B cell (primary cell): ENCODE measurements around the gene ZMYND19. TPM values are rescaled to one million over a fixed set of nuclear protein-coding genes. Genes with fewer than 3 reads are reported as not detected.

ENCODE experiments used
- ATAC-seq: fragments of 200-7000 bp; cut with Tn5 transposase; one replicate; pipeline ENCODE4 v1.10.0; 2021; ENCODE audit warnings: low read depth, mild to moderate bottlenecking, moderate number of reproducible peaks, moderate library complexity
- CTCF ChIA-PET: fragments of 350-600 bp; sonication (Branson Sonifier 250); formaldehyde crosslinking; loops from one replicate; lab custom pipeline; 2021; ENCODE audit warnings: antibody characterized with exemption, inconsistent platforms; lab: Charles Lee
- POLR2A ChIA-PET: fragments of 350-600 bp; sonication (Branson Sonifier 250); formaldehyde crosslinking; loops from one replicate; lab custom pipeline; 2021; ENCODE audit warnings: antibody characterized with exemption; lab: Charles Lee
- DNase-seq: peaks from one replicate; pipeline ENCODE4 v3.0.0; 2013
- H2AFZ ChIP-seq: 2 replicates; pipeline ENCODE4 v1.6.1; 2012; ENCODE audit warnings: mild to moderate bottlenecking, low read depth, low read length; ENCODE audit not compliant: insufficient read depth, poor library complexity, severe bottlenecking
- H3K27ac ChIP-seq, 2 donors: 1 replicate in 1 of 2; 2 replicates in 1 of 2; pipeline ENCODE4 v1.5.1; 2012 to 2013; ENCODE audit warnings: low read length in 2 of 2, mild to moderate bottlenecking in 2 of 2, moderate library complexity in 1 of 2
- H3K27me3 ChIP-seq, 4 experiments: fragments of 200-600 bp in 1 of 4; sonication (generic) in 1 of 4; replicated peaks in 1 of 4; 1 replicate in 2 of 4; 2 replicates in 2 of 4; pipeline versions ENCODE4 v1.6.1 to v1.7.0; 2013 to 2016; ENCODE audit warnings: low read length in 3 of 4, mild to moderate bottlenecking in 2 of 4, mixed read lengths in 1 of 4, moderate library complexity in 1 of 4; ENCODE audit not compliant: insufficient read depth in 4 of 4, control insufficient read depth in 3 of 4; ENCODE audit errors: control extremely low read depth in 1 of 4
- H3K36me3 ChIP-seq, 2 experiments: replicated peaks in 1 of 2; 1 replicate in 1 of 2; 2 replicates in 1 of 2; pipeline versions ENCODE4 v1.6.1 to v1.7.1; 2013; ENCODE audit warnings: low read length in 1 of 2; ENCODE audit not compliant: insufficient read depth in 2 of 2, control insufficient read depth in 1 of 2; ENCODE audit errors: control extremely low read depth in 1 of 2, extremely low read depth in 1 of 2
- H3K4me1 ChIP-seq, 2 donors: fragments of 200-600 bp in 1 of 2; sonication (generic) in 1 of 2; 1 replicate in 1 of 2; 2 replicates in 1 of 2; pipeline versions ENCODE4 v1.5.1 to v1.6.1; 2013 to 2017; ENCODE audit warnings: low read length in 2 of 2; ENCODE audit not compliant: control insufficient read depth in 2 of 2, insufficient read depth in 2 of 2
- H3K4me2 ChIP-seq: replicated peaks from 2 replicates; pipeline ENCODE3; 2012; ENCODE audit warnings: mild to moderate bottlenecking, low read depth, low read length; ENCODE audit not compliant: poor library complexity, severe bottlenecking
- H3K4me3 ChIP-seq, 5 experiments: fragments of 200-600 bp in 1 of 5; sonication (generic) in 1 of 5; 1 replicate in 3 of 5; 2 replicates in 2 of 5; pipeline versions ENCODE4 v1.5.1 to v1.7.0; 2011 to 2016; ENCODE audit warnings: low read length in 4 of 5, mild to moderate bottlenecking in 4 of 5, low read depth in 2 of 5, control low read depth in 1 of 5, moderate library complexity in 1 of 5; ENCODE audit not compliant: insufficient read depth in 1 of 5; ENCODE audit errors: control extremely low read depth in 1 of 5, extremely low read depth in 1 of 5
- H3K79me2 ChIP-seq: fragments of 200-600 bp; sonication (generic); one replicate; pipeline ENCODE4 v1.6.0; 2016; ENCODE audit warnings: low read length; ENCODE audit not compliant: control insufficient read depth, insufficient read depth
- H3K9ac ChIP-seq: fragments of 200-600 bp; sonication (generic); 2 replicates; pipeline ENCODE4 v1.6.1; 2017; ENCODE audit warnings: mild to moderate bottlenecking, low read length, moderate library complexity
- H3K9me3 ChIP-seq, 3 donors: one replicate each; pipeline versions ENCODE4 v1.6.1 to v1.7.1; 2013; ENCODE audit warnings: low read length in 2 of 3; ENCODE audit not compliant: control insufficient read depth in 2 of 3, insufficient read depth in 1 of 3; ENCODE audit errors: control extremely low read depth in 1 of 3
- H4K20me1 ChIP-seq: 2 replicates; pipeline ENCODE4 v1.6.0; 2012; ENCODE audit warnings: mild to moderate bottlenecking, low read length; ENCODE audit not compliant: insufficient read depth, control insufficient read depth, poor library complexity, severe bottlenecking
- H3K27ac Mint-ChIP-seq: one replicate; pipeline ENCODE4 v1.8.0; 2021; ENCODE audit warnings: mixed read lengths
- H3K27me3 Mint-ChIP-seq: one replicate; pipeline ENCODE4 v1.8.0; 2021; ENCODE audit warnings: mixed read lengths
- H3K4me1 Mint-ChIP-seq: one replicate; pipeline ENCODE4 v1.8.0; 2021; ENCODE audit warnings: mixed read lengths
- H3K4me3 Mint-ChIP-seq: one replicate; pipeline ENCODE4 v1.8.0; 2021; ENCODE audit warnings: mixed read lengths
- H3K9me3 Mint-ChIP-seq: one replicate; pipeline ENCODE4 v1.8.0; 2022; ENCODE audit warnings: mixed read lengths; ENCODE audit not compliant: insufficient read depth
- EZH2 ChIP-seq: IDR thresholded peaks from 2 replicates; pipeline ENCODE4 v1.6.1; 2012; ENCODE audit warnings: borderline replicate concordance, low read depth, mild to moderate bottlenecking, moderate library complexity, low read length; ENCODE audit not compliant: insufficient read depth, poor library complexity, severe bottlenecking
- WGBS: methylation state at CpG from one replicate; pipeline ENCODE4 v1.1.5; 2013; ENCODE audit warnings: missing lambda C conversion rate; ENCODE audit not compliant: insufficient coverage; 5-methylcytosine and 5-hydroxymethylcytosine counted together
- intact Hi-C: fragments of 100-400 bp; cut with micrococcal nuclease; formaldehyde crosslinking; loops from one replicate; pipeline ENCODE4 v1.10.0; 2022
- polyA minus RNA-seq: library from RNA; depleted of rRNA, polyadenylated mRNA; stranded (reverse); fragments of >200 nt; gene quantifications from 2 replicates; pipeline ENCODE4 v1.2.3, GENCODE V29; 2012
- polyA plus RNA-seq: library from polyadenylated mRNA; depleted of rRNA; stranded (reverse); fragments of >200 nt; gene quantifications from 2 replicates; pipeline ENCODE4 v1.2.3, GENCODE V29; 2012
- total RNA-seq, 2 donors: library from RNA; stranded (reverse); fragments of 120-200 nt in 1 of 2; gene quantifications; 1 replicate in 1 of 2; 2 replicates in 1 of 2; pipeline versions ENCODE4 v1.2.3 to v1.2.4, GENCODE V29; 2013 to 2022
- TF ChIP-seq, protein P1 (sequence below): fragments of 200-600 bp; IDR thresholded peaks from one replicate; pipeline ENCODE4 v1.8.0; 2022; ENCODE audit warnings: antibody characterized with exemption, mild to moderate bottlenecking

The ZMYND19 gene
- 24.1 and 25.5 TPM in 2 replicates for total RNA-seq
- total RNA-seq (2013): 15.7 TPM
- 21.9 and 22.0 TPM in 2 replicates for polyA plus RNA-seq
- polyA minus RNA-seq: 9.9 and 13.0 TPM in 2 replicates

DNA sequence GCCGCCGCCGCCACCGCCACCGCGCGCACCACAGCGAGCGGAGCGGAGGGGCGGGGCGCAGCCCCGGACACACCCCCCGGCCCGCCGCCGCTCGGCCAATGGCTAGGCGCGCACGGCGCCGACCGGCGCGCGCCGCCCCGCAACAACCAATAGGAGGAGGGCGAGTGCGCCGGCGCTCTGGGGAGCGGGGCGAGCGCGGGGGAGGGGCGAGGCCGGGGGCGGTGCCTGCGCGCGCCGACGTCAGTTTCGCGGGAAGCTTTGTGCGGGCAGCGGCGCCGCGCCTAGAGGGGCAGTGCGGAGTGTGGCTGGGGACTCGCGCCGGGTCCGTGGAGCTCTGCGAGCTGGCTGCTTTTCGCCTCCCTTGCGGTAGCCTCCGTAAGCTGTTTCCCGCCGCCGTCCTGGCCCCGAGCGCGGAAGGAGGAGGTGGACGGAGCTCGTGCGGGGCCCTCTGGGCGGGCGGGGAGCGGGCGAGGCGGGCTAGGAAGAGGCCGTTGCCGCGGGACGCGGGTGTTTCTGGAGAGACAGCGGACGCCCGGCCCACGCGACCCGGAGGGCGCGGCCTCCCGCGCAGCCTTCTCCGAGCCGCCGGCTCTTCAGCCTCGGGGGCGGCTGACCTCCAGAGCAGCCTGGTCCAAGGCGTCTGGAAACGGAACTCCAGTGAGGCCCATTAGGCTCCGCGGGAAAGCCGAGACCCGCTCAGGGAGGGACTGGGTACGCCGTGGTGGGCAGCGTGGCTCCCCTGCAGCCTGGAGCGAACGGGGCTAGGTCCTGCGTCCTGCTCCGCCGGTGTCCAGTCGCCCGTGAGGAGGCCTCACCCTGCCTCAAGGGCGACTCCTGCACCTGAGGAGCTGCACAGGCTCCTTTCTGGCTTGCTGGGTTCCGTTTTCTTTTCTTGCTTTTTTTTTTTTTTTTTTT lies at the start of gene ZMYND19:
ZMYND19 (minus strand) TSS at position 44 of the 915 bp plus-strand sequence. CDS start 249 bp downstream, outside the sequence.
- Histone ChIP-seq H3K9me3 (no peaks in the 10 kb centered on the region), H3K4me2 (peak within 1 kb of the TSS; percentile 100), H3K79me2 (peaks cover 13% of the 10 kb centered on the region), H3K9ac (peak within 1 kb of the TSS; percentile 74), H3K4me3 (peak within 1 kb of the TSS; percentile 38 to 83 (median 80)), H3K27me3 (no peaks in the 10 kb centered on the region), H3K36me3 (peaks cover 0 to 23% of the 10 kb centered on the region in 2 experiments), H4K20me1 (peaks cover 5% of the 10 kb centered on the region), H2AFZ (peak within 1 kb of the TSS; percentile 97), H3K27ac (peak within 1 kb of the TSS in 1 of 2 donors; percentile 66), H3K4me1 (peaks cover 9 to 15% of the 10 kb centered on the region in 2 donors)
- ChIA-PET CTCF (no interaction called here), POLR2A (interaction anchor here (0.5 to 1.6 kb wide), 6 partner anchors 11 to 473 kb away, joined by 3 to 8 read pairs (median 6); partner anchors contain the start of genes ARRDC1 and EHMT1)
- Mint-ChIP-seq H3K9me3 (no peaks in the 10 kb centered on the region), H3K27ac (peak within 1 kb of the TSS; percentile 95), H3K27me3 (no peaks in the 10 kb centered on the region), H3K4me3 (peak within 1 kb of the TSS; percentile 99), H3K4me1 (peaks cover 12% of the 10 kb centered on the region)
- peak; percentile 94 for DNase-seq
- peak; percentile 97 for ATAC-seq
- under 1% methylated on average over 111 of the region's 113 CpGs for WGBS
- intact Hi-C loops: loop anchor here (1.0 to 2.0 kb wide), 4 partner anchors 12 to 40 kb away; partner anchors contain the start of genes ARRDC1, DPH7, MRPL41 and PNPLA7
- TF ChIP-seq EZH2: no peak
- TF ChIP-seq, protein P1, sequence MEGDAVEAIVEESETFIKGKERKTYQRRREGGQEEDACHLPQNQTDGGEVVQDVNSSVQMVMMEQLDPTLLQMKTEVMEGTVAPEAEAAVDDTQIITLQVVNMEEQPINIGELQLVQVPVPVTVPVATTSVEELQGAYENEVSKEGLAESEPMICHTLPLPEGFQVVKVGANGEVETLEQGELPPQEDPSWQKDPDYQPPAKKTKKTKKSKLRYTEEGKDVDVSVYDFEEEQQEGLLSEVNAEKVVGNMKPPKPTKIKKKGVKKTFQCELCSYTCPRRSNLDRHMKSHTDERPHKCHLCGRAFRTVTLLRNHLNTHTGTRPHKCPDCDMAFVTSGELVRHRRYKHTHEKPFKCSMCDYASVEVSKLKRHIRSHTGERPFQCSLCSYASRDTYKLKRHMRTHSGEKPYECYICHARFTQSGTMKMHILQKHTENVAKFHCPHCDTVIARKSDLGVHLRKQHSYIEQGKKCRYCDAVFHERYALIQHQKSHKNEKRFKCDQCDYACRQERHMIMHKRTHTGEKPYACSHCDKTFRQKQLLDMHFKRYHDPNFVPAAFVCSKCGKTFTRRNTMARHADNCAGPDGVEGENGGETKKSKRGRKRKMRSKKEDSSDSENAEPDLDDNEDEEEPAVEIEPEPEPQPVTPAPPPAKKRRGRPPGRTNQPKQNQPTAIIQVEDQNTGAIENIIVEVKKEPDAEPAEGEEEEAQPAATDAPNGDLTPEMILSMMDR: no peak
